ENCODE measurements around the gene NAT8L.
"Not testable (repeated sequence)": the region's sequence is repeated elsewhere in the genome, so short reads cannot be mapped to it uniquely, and the experiment has no call there.

The NAT8L gene, protein sequence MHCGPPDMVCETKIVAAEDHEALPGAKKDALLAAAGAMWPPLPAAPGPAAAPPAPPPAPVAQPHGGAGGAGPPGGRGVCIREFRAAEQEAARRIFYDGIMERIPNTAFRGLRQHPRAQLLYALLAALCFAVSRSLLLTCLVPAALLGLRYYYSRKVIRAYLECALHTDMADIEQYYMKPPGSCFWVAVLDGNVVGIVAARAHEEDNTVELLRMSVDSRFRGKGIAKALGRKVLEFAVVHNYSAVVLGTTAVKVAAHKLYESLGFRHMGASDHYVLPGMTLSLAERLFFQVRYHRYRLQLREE

DNA sequence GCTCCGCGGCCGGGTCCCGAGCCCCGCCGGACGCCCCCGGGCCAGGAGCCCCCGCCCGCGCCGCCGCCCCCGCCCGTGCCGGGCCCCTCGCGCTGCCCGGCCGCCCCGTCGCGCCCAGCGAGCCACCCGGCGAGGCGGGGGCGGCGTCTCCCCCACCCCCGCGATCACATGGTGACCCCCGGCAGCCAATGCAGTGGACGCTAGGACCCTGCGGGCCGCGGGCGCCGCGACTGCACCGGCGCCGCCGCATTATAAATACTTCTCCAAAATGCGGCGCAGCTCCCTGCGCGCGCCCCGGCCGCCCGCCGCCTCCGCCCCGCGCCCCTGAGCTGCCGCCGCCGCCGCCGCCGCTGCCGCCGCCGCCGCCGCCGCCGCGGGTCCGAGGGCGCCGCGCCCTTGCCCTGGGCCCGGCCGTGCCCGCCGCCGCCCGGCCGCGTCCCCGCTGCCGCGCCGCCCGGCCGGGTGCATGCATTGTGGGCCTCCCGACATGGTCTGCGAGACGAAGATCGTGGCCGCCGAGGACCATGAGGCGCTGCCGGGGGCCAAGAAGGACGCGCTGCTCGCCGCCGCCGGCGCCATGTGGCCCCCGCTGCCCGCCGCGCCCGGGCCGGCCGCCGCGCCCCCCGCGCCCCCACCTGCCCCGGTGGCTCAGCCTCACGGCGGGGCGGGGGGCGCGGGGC is at the start of gene NAT8L:
TSS of gene NAT8L (plus strand) at position 282 of the 680 bp plus-strand sequence. CDS start at position 467, 185 bp downstream.
- intact Hi-C loops (cut with DNase I) = no loop called here
- DNase-seq = peak; percentile 66 to 94 (median 87)

DNA sequence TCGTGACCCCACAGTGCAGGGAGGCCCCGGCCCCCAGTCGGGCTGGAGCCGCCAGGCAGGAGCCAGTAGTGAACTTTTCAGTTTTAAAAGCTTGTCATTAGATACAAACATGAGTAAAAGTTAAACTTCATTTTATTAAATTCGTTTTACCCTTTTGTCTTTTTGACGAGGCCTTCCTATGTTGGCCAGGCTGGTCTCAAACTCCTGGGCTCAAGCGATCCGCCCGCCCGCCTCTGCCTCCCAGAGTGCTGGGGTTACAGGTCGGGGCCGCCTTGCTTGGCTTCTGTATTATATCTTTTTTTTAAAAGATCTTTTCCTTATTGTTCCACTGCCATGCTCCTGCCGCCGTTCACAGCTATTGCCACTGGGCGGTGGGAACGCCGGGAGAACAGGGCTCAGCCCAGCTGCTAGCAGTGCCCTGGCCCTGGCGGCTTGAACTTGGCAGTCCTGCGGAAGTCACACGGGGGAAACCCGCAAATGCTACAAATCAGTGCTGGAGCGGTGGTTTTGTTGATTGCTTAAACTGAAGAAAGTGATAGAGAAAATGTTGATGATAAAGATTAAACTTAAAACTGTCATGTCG is 49.4 kb upstream of the NAT8L start:
- peak; percentile 16 to 78 (median 63) for DNase-seq
- intact Hi-C loops (cut with DNase I) = no loop called here

DNA sequence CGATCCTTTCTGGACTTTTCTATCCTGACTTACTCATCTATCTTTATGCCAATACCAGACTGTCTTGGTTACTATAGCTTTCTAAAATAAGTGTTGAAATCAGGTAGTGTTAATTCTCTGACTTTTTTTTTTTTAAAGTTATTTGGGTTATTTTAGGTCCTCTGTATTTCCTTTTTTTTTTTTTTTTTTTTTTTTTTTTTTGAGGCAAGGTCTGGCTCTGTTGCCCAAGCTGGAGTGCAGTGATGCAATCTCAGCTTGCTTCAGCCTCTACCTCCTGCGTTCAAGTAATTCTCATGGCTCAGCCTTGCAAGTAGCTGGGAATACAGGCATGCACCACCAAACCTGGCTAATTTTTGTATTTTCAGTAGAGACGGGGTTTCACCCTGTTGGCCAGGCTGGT is 47.5 kb upstream of the NAT8L start:
- DNase-seq = no peak
- intact Hi-C loops (cut with DNase I) = no loop called here

DNA sequence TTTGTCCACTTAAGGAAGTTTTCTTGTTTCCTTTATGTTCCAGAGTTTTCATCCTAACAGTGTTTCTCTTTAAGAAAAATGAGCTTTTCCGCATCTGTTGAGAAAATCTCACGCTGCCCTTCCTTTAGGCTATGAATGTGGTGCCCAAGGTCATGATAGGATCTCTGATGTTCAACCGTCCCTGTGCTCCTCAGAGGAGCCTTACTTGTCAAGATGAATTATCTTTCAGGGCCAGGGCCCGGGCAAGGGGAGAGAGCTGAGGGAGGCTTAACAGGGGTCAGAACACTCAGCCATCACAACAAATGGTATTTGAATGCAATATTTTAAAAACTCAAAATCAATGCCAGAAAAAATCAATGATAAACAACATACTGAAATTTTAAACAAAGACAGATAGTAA is 44.1 kb upstream of the NAT8L start:
- intact Hi-C loops (cut with DNase I) = no loop called here
- DNase-seq = no peak

DNA sequence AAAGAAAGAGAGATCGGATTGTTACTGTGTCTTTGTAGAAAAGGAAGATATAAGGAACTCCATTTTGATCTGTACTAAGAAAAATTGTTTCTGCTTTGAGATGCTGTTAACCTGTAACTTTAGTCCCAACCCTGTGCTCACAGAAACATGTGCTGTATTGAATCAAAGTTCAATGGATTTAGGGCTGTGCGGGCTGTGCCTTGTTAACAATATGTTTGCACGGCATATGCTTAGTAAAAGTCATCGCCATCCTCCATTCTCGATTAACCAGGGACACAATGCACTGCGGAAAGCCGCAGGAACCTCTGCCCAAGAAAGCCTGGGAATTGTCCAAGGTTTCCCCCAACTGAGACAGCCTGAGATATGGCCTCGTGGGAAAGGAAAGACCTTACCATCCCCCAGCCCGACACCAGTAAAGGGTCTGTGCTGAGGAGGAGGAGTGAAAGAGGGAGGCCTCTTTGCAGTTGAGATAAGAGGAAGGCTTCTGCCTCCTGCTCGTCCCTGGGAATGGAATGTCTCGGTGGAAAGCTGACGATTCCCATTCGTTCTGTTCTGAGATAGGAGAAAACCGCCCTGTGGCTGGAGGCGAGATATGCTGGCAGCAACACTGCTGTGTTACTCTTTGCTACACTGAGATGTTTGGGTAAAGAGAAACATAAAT is 37.6 kb upstream of the NAT8L start:
- DNase-seq; intact Hi-C loops (cut with DNase I): not testable (repeated sequence)

DNA sequence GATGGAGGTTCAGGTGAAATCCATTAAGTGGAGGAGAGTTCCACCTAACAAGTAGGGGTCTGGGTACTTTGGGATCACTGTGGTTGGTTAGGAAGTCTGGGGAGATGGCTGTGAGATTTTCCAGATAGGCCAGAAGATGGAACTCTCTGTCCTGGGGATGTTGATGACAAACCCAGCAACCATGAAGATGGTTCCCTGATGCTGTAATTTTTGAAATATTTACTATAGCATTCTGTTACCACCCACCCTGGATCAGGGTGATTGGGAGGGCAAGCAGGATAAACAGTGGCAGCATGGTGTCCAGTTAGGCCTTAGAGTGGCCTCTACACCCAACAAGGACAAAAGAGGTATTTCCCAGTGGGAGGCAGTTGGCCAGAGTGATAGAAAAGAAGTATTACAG is 34.4 kb upstream of the NAT8L start:
- DNase-seq = no peak
- intact Hi-C loops (cut with DNase I) = no loop called here

DNA sequence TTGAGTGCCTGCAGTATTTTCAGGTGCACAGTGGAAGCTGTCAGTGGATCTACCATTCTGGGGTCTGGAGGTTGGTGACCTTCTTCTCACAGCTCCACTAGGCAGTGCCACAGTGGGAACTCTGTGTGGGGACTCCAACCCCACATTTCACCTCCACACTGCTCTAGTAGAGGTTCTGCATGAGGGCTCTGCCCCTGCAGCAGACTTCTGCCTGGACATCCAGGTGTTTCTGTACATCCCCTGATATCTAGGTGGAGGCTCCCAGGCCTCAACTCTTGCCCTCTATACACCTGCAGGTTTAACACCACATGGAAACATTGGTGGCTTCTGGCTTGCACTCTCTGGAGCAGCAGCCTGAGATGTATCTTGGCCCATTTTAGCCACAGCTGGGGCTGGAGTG is 33.3 kb upstream of the NAT8L start:
- no peak for DNase-seq
- intact Hi-C loops (cut with DNase I) = no loop called here

DNA sequence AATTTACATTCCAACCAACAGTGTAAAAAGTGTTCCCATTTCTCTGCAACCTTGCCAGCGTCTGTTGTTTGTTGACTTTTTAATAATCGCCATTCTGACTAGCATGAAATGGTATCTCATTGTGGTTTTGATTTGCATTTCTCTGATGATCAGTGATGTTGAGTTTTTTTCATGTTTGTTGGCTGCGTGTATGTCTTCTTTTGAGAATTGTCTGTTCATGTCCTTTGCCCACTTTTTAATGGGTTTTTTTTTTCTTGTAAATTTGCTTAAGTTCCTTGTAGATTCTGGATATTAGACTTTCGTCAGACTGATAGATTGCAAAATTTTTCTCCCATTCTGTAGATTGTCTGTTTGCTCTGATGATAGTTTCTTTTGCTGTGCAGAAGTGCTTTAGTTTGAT is 32.0 kb upstream of the NAT8L start:
- intact Hi-C loops (cut with DNase I); DNase-seq: not testable (repeated sequence)

DNA sequence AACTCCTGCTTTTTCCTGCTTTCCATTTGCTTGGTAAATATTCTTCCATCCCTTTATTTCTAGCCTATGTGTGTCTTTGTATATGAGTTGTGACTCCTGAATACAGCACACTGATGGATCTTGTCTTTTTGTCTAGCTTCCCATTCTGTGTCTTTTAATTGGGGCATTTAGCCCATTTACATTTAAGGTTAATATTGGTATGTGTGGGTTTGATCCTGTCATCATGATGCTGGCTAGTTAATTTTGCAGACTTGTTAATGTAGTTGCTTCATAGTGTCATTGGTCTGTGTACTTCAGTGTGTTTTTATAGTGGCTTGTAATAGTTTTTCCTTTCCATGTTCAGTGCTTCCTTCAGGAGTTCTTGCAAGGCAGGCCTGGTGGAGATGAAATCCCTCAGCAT is 28.0 kb upstream of the NAT8L start:
- DNase-seq; intact Hi-C loops (cut with DNase I): not testable (repeated sequence)

DNA sequence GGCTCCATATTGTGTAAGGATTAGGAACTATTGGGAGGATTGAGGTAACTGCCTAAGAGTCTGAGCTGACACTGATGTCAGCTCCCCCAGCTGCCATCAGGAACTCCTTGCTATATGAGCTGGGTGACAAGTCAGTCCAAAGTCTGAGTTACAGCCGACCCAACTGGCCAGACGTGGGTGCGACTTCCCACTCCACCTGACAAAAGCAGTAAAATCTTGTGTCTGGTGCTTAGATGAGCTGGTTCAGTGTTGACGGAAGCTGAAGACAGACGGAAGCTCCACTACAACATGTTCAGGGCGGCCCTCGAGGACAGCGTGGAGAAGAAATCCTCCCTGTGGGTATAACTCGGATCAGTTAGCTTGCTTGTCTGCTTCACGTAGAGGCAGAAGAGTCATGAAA is 22.8 kb upstream of the NAT8L start:
- intact Hi-C loops (cut with DNase I) = no loop called here
- DNase-seq = peak in 1 of 42 donors; percentile 16

DNA sequence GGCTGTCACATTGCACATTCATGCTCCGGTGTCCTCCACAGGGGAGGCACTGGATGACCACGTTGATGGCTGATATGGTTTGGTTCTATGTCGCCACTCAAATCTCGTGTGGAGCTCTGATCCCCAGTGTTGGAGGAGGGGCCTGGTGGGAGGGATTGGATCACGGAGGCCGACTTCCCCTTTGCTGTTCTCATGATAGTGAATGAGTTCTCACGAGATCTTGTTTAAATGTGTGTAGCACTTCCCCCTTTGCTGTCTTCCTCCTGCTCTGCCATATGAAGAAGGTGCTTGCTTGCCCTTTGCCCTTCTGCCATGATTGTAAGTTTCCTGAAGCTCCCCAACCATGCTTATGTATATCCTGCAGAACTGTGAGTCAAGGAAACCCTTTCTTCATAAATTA is 22.3 kb upstream of the NAT8L start:
- peak in 1 of 42 donors; percentile 32 for DNase-seq
- intact Hi-C loops (cut with DNase I) = no loop called here

DNA sequence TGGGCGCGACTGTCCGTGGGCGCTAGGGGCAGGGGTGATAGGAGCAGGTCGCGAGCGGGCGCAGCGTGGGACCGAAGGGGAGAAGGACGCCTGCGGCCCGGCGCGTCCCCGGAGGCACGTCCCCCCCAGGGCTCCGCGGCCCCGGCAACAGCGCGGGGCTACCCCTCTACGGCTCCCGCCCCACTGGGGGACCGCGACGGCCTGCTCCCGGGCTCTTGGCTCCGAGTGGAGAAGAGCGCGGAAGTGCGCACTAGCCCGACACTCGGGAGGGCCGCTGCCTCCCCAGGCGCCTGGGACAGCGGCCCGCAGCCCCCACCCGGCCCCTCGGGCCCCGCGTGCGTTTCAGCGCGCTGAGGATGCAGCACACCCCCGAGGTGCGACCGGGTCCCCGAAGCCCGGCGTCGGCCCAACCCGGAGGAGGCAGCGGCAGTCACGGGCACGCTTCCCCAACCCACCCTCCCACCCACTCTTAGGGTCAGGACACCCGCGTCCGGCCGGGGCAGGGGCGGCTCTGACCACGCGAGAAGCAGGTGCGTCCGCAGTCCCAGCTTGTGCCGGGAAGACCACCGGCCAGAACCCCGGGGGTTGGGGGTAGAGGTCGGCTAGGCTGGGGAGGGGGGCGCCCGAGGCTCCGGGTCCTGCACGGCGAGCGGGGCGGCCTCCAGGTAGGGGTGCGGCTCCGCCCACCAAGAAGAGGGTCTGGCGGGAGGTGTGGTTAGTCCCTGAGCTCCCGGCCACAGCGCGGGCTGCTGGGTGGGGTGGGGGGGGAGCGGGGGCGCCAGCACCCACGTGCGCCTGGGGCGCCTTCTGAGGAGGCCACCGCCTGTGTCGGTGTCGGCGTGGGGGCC is 18.5 kb upstream of the NAT8L start:
- DNase-seq = peak in 2 of 42 donors; percentile 11 to 39

DNA sequence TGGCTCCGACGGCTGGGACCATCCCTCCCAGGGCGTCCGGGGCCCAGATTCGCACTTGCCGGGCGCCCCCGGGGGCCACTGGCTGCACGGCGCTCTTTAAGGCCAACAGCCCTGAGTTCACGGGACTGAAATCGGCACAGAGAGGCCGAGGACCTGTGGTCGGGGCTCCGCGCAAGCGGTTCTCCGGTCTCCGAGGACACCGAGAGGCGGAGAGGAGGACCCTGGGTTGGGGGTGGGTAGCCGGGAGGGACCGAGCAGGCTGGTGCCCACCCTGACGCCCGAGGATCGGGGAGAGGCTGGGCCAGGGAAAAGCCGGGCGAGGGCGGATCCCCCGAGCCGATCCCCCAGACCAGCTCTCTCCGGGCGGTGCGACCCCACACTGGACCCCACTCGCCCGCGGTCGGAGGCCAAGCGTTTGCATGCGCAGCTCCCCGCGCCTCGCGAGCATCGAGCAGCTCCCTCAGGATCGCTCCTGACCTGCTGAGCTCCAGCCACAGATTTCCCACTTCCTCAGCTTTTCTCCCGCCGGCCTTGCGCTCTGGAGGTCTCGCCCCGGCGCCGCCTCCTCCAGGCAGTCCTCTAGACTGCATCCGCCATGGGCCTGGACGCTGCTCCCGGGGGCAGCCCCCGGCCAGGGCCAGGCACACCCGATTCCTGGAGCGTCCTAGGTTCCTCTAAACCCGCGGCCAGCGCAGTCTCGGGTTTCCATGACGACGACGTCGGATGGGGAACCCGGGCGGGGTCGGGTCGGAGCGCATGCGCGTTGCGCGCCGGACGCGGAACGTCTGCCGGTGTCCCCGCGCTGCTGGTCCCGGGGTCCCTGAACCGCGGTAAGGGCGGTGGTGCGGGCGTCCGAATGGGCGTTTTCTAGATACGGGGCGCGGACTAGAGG is 17.6 kb upstream of the NAT8L start:
- DNase-seq = peak; percentile 72 to 95 (median 91)
- intact Hi-C loops (cut with DNase I) = no loop called here

More for the DNA sequence above, 18.5 kb upstream of the NAT8L start:
- intact Hi-C loops (cut with DNase I) = no loop called here

DNA sequence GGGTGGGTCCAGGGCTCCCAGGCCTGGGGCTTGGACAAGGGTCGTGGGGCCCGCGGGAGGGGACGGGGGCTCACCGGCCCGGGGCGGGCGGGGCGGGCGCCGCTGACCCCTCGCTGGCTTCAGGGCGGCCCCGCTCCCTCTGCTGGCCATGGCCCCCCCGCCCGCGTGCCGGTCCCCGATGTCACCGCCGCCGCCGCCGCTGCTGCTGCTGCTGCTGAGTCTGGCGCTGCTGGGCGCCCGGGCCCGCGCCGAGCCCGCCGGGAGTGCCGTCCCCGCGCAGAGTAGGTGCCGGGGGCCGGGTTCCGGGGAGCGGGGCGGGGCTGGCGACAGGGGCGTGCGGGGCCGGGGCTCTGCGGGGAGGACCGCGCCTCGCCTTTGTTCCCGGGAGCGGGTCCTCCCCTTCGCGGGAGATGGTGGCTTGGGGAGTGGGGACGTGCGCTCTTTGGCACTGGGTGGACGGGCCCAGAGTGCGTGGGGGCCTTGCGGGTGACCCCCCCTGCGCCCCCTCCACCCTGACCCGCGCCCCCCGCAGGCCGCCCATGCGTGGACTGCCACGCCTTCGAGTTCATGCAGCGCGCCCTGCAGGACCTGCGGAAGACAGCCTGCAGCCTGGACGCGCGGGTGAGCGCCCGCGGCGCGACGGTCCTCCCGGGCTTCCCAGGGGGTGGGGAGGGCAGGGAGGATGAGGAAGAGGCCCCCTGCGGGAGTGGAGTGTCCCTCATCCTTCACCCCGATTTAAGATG is 16.8 kb upstream of the NAT8L start:
- peak in 34 of 42 donors; percentile 57 to 83 (median 70) for DNase-seq
- intact Hi-C loops (cut with DNase I) = no loop called here

DNA sequence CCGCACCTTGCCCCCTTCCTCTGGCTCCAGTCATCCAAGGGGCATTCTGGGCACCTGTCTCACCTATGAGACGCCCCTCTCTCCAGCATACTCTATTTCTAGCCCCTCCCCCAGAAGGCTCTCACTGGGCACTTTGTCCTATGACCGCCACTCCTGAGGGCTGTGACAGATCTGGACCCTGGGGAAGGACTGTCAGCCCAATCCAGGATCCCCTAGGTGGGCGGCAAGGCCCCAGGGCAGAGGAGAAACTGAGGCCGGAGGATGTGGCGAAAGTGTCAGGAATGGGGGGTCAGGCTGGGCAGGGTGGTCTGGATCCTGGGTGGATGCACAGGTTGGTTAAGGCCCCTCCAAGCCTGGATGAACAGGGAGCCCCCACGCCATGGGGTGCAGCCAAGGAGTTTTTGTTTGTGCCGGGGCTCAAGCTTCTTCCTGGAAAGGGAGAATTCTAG is 16.2 kb upstream of the NAT8L start:
- intact Hi-C loops (cut with DNase I) = no loop called here
- DNase-seq = peak in 1 of 42 donors; percentile 39

DNA sequence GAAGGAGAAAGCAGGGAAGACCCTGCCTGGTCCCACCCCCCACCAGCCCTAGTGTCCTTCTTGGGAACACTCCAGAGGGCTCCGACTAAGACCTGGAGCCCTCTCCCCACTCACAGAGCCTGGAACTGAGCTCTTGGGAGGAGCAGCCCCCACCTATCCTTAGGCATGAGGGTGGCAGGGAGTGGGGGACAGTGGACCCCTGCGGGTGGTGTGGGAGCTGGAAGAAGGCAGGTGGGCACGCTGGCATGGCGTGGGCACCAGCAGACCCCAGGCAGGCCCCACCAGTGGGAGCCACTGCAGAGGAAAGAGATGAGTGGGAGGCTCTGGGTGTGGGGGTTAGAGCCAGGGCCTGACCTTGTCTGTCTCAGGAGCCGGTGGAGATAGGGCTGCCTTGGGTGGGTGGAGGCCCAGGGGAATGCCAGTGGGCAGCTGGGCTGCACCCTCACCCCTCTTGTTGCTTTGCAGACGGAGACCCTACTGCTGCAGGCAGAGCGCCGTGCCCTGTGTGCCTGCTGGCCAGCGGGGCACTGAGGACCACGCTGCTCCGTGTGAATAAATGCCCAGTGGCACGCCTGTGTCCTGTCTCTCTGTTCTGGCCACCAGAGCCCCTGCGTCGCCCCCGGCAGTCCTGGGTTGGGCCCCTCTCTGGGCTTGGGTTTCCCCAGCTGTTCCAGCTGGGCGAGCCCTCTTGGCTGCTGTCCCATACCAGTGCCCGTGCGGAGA is 15.6 kb upstream of the NAT8L start:
- peak in 1 of 42 donors; percentile 41 for DNase-seq
- intact Hi-C loops (cut with DNase I) = no loop called here

DNA sequence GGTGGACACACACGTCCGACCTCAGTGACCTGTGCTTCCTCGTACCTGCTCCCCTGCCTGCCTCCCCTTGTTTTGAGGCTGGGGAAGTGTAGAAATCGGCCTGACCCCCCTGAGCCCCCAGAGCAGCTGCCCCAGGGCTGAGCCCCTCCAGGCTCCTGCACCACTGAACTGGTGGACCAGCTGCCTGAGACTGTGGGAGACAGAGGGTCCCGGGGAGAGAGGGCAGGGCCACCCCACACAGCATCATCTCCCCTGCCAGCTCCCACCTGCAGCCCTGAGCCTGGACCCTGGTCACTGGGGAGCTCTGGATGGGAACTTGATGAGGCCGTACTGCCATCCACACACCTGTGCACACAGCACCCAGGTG is 15.0 kb upstream of the NAT8L start:
- intact Hi-C loops (cut with DNase I) = no loop called here

More for the DNA sequence above, 15.0 kb upstream of the NAT8L start:
- no peak for DNase-seq

Measured in head of caudate nucleus (tissue), 42 donors.